Measurements from ENCODE around the gene LBH.

The LBH gene

DNA sequence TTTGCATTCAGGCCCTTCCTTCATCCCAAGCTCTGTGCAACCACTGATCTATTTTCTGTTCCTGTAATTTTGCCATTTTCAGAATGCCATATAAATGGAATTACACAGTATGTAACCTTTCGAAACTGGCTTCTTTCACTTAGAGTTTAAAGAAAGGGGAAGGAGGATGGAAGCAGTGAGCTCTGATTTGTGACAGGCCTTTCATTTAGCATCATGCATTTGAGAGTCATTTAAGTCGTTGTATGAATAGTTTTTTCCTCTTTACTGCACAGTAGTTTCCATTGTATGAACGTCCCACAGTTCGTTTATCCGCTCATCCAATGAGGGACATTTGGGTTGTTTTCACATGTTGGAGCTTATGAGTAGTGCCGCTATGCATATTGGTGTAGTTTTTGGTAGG lies 67.0 kb downstream of the LBH start:
- Histone ChIP-seq H3K27ac (no peak overlapping the region), H3K4me3 (ENCODE audit: low read depth, low read length) (no peak overlapping the region), H3K36me3 (replicated peaks) (no peaks in the 10 kb centered on the region), H3K27me3 (replicated peaks) (no peaks in the 10 kb centered on the region)
- no peak for DNase-seq
- no peak for TF ChIP-seq CTCF (IDR thresholded peaks at IDR 0.05; ENCODE audit: low read depth, low read length, missing control alignments)
- in situ Hi-C loops (cut with HindIII; ENCODE audit: low pct_ligation_motif_present, low sequenced_read_pairs) = no loop called here

DNA sequence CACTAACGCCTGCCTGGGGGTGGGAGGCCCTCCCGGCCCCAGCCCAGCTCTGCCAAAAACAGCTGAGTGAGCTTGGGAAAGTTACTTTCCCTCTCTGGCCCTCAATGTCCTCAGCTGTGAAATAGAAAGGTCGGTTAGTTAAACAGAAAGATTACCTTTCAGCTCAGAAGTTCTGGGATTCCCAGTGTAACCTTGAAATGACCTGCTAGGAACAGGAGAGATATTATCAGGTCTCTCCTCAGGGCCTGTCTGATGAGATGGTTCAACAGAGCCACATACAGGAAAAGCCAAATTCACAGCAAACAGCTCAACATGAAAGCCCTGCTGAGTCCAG lies 68.8 kb downstream of the LBH start:
- H3K36me3 ChIP-seq (replicated peaks) = no peaks in the 10 kb centered on the region
- H3K27me3 ChIP-seq (replicated peaks) = no peaks in the 10 kb centered on the region
- H3K27ac ChIP-seq = no peak overlapping the region
- no peak overlapping the region for H3K4me3 ChIP-seq (ENCODE audit: low read depth, low read length)
- DNase-seq = no peak
- no peak for TF ChIP-seq CTCF (IDR thresholded peaks at IDR 0.05; ENCODE audit: low read depth, low read length, missing control alignments)
- in situ Hi-C loops (cut with HindIII; ENCODE audit: low pct_ligation_motif_present, low sequenced_read_pairs) = no loop called here

GRCh38 chr2:30300456-30301221 lies 69.3 kb downstream of the LBH start:
- Histone ChIP-seq H3K27ac (no peak overlapping the region), H3K4me3 (ENCODE audit: low read depth, low read length) (no peak overlapping the region), H3K27me3 (replicated peaks) (no peaks in the 10 kb centered on the region), H3K36me3 (replicated peaks) (no peaks in the 10 kb centered on the region)
- TF ChIP-seq CTCF (IDR thresholded peaks at IDR 0.05; ENCODE audit: low read depth, low read length, missing control alignments) = no peak
- in situ Hi-C loops (cut with HindIII; ENCODE audit: low pct_ligation_motif_present, low sequenced_read_pairs) = no loop called here
- peak; percentile 29 for DNase-seq

DNA sequence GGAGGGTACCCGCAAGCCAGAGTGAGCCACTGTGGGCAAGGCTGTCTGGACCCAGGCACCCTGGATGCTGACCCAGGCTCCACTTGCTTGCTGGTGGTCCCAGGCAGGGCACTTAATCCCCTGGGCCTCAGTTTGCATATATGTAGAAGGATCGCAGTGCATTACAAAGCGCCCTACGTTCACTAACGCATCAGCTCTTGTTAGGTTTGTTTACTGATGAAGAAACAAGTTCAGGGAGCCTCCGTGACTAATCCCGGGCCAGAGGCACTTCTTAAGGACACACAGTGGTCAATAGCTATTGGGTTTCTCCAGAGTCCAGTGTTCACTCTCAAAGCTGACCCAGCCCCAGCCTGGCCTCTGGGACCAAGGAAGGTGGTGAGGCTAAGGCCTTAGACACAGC lies 70.2 kb downstream of the LBH start:
- no peak overlapping the region for H3K4me3 ChIP-seq (ENCODE audit: low read depth, low read length)
- DNase-seq = peak; percentile 18
- H3K27ac ChIP-seq = no peak overlapping the region
- in situ Hi-C loops (cut with HindIII; ENCODE audit: low pct_ligation_motif_present, low sequenced_read_pairs) = no loop called here
- H3K36me3 ChIP-seq (replicated peaks) = no peaks in the 10 kb centered on the region
- TF ChIP-seq CTCF (IDR thresholded peaks at IDR 0.05; ENCODE audit: low read depth, low read length, missing control alignments) = no peak
- no peaks in the 10 kb centered on the region for H3K27me3 ChIP-seq (replicated peaks)

DNA sequence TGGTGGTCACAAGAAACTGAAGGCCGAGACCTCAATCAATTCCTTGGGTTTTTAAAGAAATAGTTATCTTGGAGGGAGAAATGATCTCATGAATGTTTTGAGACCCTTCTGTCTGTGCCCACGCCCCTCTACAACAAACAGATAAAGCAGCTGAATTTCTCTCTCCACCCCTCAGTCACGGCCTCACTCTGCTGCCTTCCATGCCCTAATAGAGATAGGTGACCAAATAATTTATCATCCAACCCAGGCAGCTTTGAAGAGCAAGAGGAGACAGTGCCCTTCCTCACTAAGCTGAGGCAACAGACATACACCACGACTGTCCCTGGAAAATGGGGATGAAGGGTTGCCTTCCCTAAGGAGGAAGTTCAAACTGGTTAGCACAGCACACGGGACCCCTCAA lies 71.2 kb downstream of the LBH start:
- in situ Hi-C loops (cut with HindIII; ENCODE audit: low pct_ligation_motif_present, low sequenced_read_pairs) = no loop called here
- DNase-seq = no peak

More for the DNA sequence above, 71.2 kb downstream of the LBH start:
- no peak overlapping the region for H3K4me3 ChIP-seq (ENCODE audit: low read depth, low read length)
- TF ChIP-seq CTCF (IDR thresholded peaks at IDR 0.05; ENCODE audit: low read depth, low read length, missing control alignments) = no peak
- H3K27ac ChIP-seq = no peak overlapping the region
- no peaks in the 10 kb centered on the region for H3K36me3 ChIP-seq (replicated peaks)
- H3K27me3 ChIP-seq (replicated peaks) = no peaks in the 10 kb centered on the region

All from brain microvascular endothelial cell (primary cell).